ENCODE measurements around the gene CARMIL1. TPM values are rescaled to one million over a fixed set of nuclear protein-coding genes. Genes with fewer than 3 reads are reported as not detected.
A peak's percentile ranks its signal among the peaks of the same experiment; 100 is the strongest.

CARMIL1 gene
- total RNA-seq, 1 experiment from 2014 or later, result 23.6 TPM

GRCh38 chr6:25257686-25258348 is 21.4 kb upstream of the CARMIL1 start:
- Histone ChIP-seq H2AFZ (ENCODE audit: low read length) (no peak overlapping the region), H4K20me1 (ENCODE audit: control insufficient read depth, insufficient read depth, insufficient read length) (no peaks in the 10 kb centered on the region), H3T11ph (ENCODE audit: low read length) (no peak overlapping the region), H3K23ac (ENCODE audit: insufficient read length, low read depth, low read length) (no peak overlapping the region), H3K23me2 (ENCODE audit: insufficient read length, low read depth, low read length, poor library complexity, severe bottlenecking) (no peaks in the 10 kb centered on the region), H4K5ac (ENCODE audit: insufficient read length, low read depth, low read length) (no peak overlapping the region), H3K79me1 (ENCODE audit: insufficient read depth, low read depth, low read length, poor library complexity, severe bottlenecking) (no peaks in the 10 kb centered on the region), H3K27me3 (ENCODE audit: insufficient read depth, low read length) (no peaks in the 10 kb centered on the region), H3K79me2 (ENCODE audit: insufficient read depth, low read length) (no peaks in the 10 kb centered on the region), H3K56ac (ENCODE audit: insufficient read length, low read depth, low read length) (no peak overlapping the region), H4K8ac (replicated peaks; ENCODE audit: insufficient read length, low read depth, low read length) (no peak overlapping the region), H3K4me1 (ENCODE audit: insufficient read depth, low read length) (no peaks in the 10 kb centered on the region), H3K27ac (ENCODE audit: insufficient read length, low read depth, low read length) (no peak overlapping the region), H2BK20ac (ENCODE audit: low read depth, low read length, poor library complexity, severe bottlenecking) (no peak overlapping the region), H4K91ac (ENCODE audit: insufficient read length, low read depth, low read length) (no peak overlapping the region), H3K4ac (ENCODE audit: low read depth, low read length) (no peak overlapping the region), H2BK5ac (ENCODE audit: insufficient read length, low read length) (no peak overlapping the region), H2BK15ac (ENCODE audit: low read depth, low read length) (no peak overlapping the region), H2BK12ac (ENCODE audit: insufficient read length, low read depth, low read length) (no peak overlapping the region), H3K18ac (ENCODE audit: insufficient read length, low read depth, low read length) (no peak overlapping the region), H3K4me2 (ENCODE audit: insufficient read depth, insufficient read length, low read length) (no peak overlapping the region), H3K9ac (ENCODE audit: extremely low read depth, insufficient read length, low read length) (no peak overlapping the region), H2BK120ac (ENCODE audit: low read depth, low read length, poor library complexity, severe bottlenecking) (no peak overlapping the region), H2AK5ac (ENCODE audit: insufficient read length, low read length) (no peak overlapping the region), H3K9me3 (ENCODE audit: control insufficient read depth, low read depth, low read length) (no peaks in the 10 kb centered on the region), H3K14ac (ENCODE audit: insufficient read depth, low read length) (no peak overlapping the region)
- DNase-seq, result no peak
- H3K4me3 Mint-ChIP-seq, result no peak overlapping the region
- H3K27me3 Mint-ChIP-seq (ENCODE audit: low read depth), result no peaks in the 10 kb centered on the region
- peak overlapping the region in 1 of 3 experiments; percentile 2; a peak in 1 of 7 replicates for H3K27ac Mint-ChIP-seq
- no peaks in the 10 kb centered on the region for H3K4me1 Mint-ChIP-seq
- H3K9me3 Mint-ChIP-seq, result no peaks in the 10 kb centered on the region
- whole genome bisulfite sequencing (ENCODE audit: extremely low coverage, insufficient read length, low lambda C conversion rate), result no CpG with 5 or more reads among the region's 7 CpGs
- no peak for TF ChIP-seq CTCF (conservative IDR thresholded peaks at IDR 0.05)
- no peaks in the 10 kb centered on the region for H3K36me3 Mint-ChIP-seq (ENCODE audit: insufficient read depth in 1 of 3, low read depth in 3 of 3)

Data from H9 (cell line).